IPS-18c (cell line): ENCODE results near the gene CHAC2.
"Not testable (repeated sequence)": the region's sequence is repeated elsewhere in the genome, so short reads cannot be mapped to it uniquely, and the experiment has no call there.

Source experiments
- H3K4me3 ChIP-seq: 2 replicates; pipeline ENCODE4 v1.7.0; 2013; ENCODE audit warnings: low read depth, mild to moderate bottlenecking, low read length, moderate library complexity; ENCODE audit not compliant: insufficient read depth
- H3K9me3 ChIP-seq: one replicate; pipeline ENCODE4 v1.6.1; 2013; ENCODE audit warnings: mild to moderate bottlenecking, low read length, moderate library complexity; ENCODE audit not compliant: control insufficient read depth, insufficient read depth

The CHAC2 gene

DNA sequence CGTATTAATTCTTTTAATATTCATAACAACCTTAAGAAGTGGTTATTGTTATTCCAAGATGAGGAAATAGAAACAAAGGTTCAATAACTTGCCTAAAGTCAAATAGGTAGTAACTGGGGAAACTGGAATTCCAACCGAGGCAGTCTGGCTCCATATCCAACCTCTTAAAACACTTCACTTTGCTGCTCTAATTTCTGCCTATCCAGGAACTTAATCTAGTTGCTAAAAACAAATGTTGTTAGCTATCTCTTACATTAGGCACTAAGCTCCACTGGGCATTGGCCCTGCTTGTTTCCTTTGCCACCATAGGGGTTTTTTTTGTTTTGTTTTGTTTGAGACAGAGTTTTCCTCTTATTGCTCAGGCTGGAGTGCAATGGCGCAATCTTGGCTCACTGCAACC lies 44.0 kb downstream of the CHAC2 start:
- H3K4me3 ChIP-seq: no peak overlapping the region
- no peaks in the 10 kb centered on the region for H3K9me3 ChIP-seq

- Histone ChIP-seq H3K4me3 (no peak overlapping the region), H3K9me3 (no peaks in the 10 kb centered on the region)
Measured at GRCh38 chr2:53813151-53813550, 45.5 kb downstream of the CHAC2 start.

DNA sequence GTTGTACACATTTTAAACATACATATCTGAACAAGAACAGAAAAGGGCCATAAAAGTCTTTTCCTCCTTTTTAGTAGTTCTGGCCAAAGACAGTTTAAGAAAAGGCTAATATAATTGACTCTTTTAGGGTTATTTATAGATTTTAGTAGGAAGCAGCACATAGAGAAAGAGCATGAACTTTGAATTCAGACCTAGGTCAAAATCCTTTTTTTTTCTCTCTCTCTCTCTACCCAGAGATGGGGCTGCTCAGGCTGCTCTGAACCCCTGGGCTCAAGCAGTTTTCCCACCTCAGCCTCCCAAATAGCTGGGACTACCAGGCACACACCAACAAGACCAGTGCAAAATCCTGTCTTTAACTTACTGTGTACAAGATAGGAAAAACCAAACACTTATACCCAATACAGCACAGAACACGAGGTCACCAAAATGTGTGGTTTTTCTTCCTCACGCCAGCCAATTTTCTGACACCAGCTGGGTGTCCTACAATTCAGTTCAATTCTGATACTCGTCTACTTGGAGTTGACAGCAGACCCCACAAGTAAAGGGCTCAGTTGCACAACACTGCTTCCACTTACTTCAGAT lies 51.3 kb downstream of the CHAC2 start:
- H3K9me3 ChIP-seq: no peaks in the 10 kb centered on the region
- no peak overlapping the region for H3K4me3 ChIP-seq

DNA sequence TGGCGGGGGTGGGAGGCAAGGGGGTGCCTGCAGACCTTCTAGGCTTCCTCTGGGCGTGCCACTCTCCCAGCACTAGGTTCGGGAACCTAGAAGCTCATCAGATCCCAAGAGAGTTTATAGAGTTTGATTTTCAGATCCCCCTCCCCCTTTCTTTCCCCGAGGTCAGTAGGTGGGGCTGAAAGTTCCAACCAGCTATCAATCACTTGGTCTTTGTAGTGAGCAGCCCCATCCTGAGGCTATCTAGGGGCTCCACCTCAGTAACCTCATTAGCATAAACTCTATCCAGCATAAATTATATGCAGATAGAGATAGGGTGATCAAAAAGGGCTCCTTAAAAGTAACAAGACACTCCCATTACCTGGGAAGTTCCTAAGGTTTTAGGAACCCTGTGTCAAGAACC lies 52.0 kb downstream of the CHAC2 start:
- H3K4me3 ChIP-seq: no peak overlapping the region
- no peaks in the 10 kb centered on the region for H3K9me3 ChIP-seq

GRCh38 chr2:53820048-53820447 lies 52.4 kb downstream of the CHAC2 start:
- H3K4me3 ChIP-seq: no peak overlapping the region
- no peaks in the 10 kb centered on the region for H3K9me3 ChIP-seq

DNA sequence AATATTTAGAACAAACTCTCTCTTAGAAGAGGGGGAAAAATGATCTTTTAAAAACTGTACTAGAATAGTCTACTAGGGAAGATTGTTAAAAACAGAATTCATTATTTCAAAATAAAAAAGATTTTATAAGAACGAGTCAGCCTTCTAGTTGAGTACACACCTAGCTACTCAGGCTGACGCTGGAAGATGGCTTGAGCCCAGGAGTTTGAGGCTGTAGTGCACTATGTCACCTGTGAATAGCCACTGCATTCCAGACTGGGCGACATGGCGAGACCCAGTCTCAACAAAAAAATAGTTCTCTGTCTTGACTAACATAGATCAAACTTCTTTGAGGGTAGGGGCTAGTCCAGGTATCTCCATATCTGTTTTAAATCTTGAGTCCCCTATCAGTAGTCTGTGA lies 53.1 kb downstream of the CHAC2 start:
- H3K4me3 ChIP-seq: no peak overlapping the region
- no peaks in the 10 kb centered on the region for H3K9me3 ChIP-seq

DNA sequence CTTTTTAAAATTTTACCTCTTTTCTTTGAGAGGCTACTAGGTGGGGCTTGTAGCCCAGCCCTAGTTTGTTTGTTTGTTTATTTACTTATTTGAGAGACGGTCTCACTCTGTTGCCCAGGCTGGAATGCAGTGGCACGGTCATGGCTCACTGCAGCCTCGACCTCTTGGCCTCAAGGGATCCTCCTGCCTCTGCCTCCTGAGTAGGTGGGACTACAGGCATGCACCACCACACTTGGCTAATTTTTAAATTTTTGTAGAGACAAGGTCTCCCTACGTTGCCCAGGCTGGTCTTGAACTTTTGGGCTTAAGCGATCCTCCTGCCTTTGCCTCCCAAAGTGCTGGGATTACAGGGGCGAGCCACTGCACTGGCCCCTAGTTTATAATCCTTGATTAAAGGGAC lies 54.2 kb downstream of the CHAC2 start:
- H3K9me3 ChIP-seq: no peaks in the 10 kb centered on the region
- no peak overlapping the region for H3K4me3 ChIP-seq

DNA sequence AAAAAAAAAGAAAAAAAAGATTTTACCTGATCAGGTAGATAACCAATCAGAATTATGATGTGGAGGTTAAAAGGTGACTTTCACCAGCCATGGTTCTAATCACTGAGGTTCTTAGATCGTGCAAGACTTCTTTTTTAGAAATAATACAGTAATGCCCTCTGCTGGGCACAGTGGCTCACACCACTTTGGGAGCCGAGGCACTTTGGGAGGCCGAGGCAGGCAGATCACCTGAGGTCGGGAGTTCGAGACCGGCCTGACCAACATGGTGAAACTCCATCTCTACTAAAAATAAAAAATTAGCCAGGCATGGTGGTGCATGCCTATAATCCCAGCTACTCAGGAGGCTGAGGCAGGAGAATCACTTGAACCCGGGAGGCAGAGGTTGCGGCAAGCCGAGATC lies 56.0 kb downstream of the CHAC2 start:
- H3K4me3 ChIP-seq, H3K9me3 ChIP-seq: not testable (repeated sequence)
